ENCODE results near the gene MPP1.

The MPP1 gene

GRCh38 chrX:154812341-154813101 is 7.2 kb upstream of the MPP1 start:
- no peak for DNase-seq

DNA sequence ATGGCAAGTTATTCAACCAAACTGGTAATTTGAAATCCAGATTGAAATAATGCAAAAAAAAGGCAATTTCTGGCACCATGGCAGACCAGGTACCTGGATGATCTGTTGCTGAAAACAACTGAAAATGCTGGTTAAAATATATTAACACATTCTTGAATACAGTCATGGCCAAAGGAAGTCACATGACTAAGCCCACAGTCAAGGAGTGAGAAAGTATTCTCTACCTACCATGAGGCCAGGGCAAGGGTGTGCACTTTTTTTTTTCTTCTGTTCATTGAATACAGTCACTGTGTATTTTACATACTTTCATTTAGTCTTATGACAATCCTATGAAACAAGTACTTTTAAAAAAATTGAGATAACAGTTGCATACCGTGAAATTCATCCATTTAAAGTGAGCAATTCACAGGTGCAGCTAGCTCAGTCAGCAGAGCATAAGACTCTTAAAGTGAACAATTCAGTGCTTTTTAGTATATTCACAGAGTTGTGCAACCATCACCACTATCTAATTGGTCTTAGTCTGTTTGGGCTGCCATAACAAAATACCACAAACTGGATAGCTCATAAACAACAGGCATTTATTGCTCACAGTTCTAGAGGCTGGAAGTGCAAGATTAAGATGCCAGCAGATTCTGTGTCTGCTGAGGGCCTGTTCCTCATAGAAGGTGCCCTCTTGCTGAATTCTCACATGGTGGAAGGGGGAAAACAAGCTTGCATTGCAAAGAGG is 4.8 kb upstream of the MPP1 start:
- DNase-seq, result no peak

GRCh38 chrX:154806837-154807501 is 1.7 kb upstream of the MPP1 start:
- no peak for DNase-seq

GRCh38 chrX:154805696-154806091 is 409 bp upstream of the MPP1 start:
- DNase-seq, result peak in 1 of 2 experiments; percentile 47

- no peak for DNase-seq
Observed at GRCh38 chrX:154804261-154804956, 876 bp downstream of the MPP1 start.

- DNase-seq, result no peak
Observed at GRCh38 chrX:154802947-154803346, 2.3 kb downstream of the MPP1 start.

GRCh38 chrX:154800478-154801210 is 4.6 kb downstream of the MPP1 start:
- DNase-seq, result no peak

DNA sequence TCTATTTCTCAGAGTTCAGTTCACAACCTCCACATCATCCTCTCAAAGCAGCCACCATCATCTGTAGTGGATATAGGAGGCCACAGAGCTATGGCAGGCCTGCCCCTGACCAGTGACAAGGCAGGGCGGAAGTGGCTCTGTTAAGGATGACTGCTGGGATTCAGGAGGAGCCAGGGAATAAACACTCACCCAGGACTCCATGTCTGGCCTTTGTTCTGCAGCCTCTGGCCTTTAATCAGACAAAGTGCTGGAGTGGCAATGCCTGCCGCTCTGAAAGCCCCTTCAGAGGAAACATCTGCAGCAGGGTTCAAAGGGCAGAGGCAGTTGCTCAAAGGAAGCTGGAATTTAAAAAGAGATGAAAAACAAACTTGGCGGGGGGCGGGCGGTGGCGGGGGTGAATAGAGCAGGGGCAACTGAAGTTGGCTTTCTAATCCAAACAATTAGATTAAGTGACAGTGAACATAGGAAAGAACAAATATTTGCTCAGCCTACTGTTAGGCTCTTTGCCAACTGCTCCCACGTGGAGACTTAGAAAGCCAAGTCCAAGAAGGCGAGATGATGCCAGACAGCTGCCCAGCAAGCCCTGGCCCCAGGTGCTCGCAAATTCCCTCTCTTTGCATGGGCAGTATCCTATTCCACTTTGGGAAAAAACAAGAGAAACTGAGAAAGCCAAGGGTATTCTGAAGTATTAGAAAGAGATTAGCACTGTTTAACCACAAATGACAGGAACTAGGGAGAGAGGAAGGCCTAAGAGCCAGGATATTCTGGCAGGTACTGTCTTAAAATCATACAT is 5.5 kb downstream of the MPP1 start:
- DNase-seq, result peak; percentile 7 to 41

GRCh38 chrX:154797006-154797405 is 8.3 kb downstream of the MPP1 start:
- DNase-seq, result no peak

- DNase-seq, result no peak
Observed at GRCh38 chrX:154795016-154795415, 10.3 kb downstream of the MPP1 start.

- no peak for DNase-seq
Observed at GRCh38 chrX:154793084-154793795, 12.0 kb downstream of the MPP1 start.

DNA sequence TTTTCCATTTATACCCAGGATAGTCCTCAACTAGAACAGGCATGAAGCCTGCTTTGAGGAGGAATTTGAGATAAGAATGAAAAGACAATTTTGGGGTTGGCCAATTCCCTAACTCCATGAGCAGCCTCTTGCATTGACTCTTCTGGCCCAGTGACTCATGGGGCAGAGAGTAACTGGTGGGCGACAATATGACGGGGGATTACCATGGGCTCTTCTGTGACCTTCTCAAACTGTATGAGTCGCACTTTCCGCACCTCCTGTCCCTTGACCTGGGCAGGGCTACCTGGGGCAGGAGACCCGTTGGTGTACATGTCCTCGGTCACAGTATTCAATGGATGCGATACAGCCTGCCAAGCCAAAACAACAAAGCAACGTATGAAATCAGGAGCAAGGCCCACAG is 13.3 kb downstream of the MPP1 start:
- no peak for DNase-seq

GRCh38 chrX:154791467-154791866 is 13.8 kb downstream of the MPP1 start:
- DNase-seq, result no peak

DNA sequence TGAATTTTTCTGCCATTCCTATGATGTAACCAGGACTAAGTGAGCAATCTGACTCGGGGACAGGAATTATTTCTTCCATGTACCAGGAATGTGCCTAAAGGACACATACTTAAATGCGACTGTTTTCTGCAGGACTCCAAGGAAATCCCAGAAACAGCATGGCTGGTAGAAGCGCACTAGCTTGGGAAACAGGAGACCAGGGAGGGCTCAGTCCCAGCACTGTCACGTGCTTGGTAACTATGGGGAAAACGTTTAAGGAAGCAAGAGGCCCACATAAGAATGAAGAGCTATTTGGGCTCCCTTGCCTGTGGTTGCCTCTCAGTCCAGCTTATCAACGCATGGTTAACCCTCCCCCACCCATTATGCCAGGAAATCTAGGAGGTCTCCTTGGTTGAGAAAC is 19.6 kb downstream of the MPP1 start:
- no peak for DNase-seq

DNA sequence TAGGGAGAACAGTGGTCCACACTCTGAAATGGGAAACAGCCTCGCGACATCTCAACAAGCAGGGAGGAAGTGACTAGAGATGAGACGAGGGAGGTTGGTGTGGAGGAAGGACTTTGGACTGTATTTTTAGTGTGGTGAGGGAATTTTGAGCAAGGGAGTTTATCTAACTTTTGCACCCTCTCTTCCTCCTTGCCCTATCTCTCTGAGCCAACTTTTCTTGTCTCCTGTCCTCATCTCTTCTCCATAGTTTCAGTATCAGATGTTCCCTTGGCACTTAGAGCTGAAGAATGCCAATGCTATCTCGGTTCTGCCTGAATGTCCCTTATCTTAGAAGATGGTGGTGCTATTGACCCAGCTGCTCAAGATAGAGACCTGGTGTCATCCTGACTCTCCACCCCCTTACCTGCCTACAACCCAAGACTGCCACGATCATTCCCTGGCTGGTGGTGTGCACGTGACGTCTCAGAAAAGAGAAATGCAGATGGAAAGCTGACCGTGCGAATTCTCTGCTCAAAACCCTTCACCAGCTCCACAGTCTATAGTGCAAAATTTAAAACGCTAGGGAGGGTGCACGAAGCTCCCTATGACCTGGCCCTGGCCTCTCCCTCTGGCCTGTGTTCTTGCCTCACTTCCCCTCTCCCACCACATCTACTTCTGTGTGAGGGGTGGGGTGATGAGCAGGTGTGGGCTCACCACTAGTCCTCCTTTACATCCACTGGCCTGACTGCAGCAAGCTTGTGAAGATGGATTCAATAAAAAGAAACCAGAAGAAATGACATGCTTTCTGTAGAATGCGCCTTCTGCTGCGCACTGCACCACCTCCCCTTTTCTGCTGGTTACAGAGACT is 20.9 kb downstream of the MPP1 start:
- no peak for DNase-seq

DNA sequence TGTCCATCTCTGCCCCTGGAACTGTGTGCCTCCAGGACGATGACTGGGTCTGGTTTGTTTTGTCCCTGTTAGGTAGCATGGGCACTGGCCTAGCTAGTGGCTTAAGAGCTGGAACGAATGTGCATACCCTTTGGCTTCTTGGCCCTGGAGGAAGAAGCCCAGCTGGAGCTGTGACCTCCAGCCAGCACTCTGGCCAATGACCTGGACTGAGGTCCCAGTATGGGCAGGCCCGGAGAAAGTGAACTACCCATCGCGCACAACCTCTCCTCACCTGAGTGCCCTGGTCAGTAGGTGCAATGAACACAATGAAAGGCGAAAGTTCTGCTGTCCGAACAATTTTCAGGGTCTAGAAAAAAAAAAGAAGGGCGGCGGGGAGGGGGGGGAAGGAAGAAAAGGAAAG is 24.3 kb downstream of the MPP1 start:
- no peak for DNase-seq

- peak in 1 of 2 experiments; percentile 15 for DNase-seq
Observed at GRCh38 chrX:154779261-154779660, 26.0 kb downstream of the MPP1 start.

GRCh38 chrX:154776753-154777152 is 28.5 kb downstream of the MPP1 start:
- no peak for DNase-seq

- DNase-seq, result no peak
Observed at GRCh38 chrX:154775419-154776349, 29.6 kb downstream of the MPP1 start.

All from NCI-H524 (cell line).